Hematopoietic multipotent progenitor cell treated with erythropoietin and hydrocortisone succinate and interleukin-3 and kit ligand, for 15 days (in vitro differentiated cells): ENCODE data around the gene KRT17.
"Not testable (repeated sequence)": the region's sequence is repeated elsewhere in the genome, so short reads cannot be mapped to it uniquely, and the experiment has no call there.

Experiments used
- DNase-seq: peaks from one replicate; pipeline ENCODE4 v3.0.0-alpha.2; 2015; ENCODE audit warnings: low spot score

KRT17 gene

DNA sequence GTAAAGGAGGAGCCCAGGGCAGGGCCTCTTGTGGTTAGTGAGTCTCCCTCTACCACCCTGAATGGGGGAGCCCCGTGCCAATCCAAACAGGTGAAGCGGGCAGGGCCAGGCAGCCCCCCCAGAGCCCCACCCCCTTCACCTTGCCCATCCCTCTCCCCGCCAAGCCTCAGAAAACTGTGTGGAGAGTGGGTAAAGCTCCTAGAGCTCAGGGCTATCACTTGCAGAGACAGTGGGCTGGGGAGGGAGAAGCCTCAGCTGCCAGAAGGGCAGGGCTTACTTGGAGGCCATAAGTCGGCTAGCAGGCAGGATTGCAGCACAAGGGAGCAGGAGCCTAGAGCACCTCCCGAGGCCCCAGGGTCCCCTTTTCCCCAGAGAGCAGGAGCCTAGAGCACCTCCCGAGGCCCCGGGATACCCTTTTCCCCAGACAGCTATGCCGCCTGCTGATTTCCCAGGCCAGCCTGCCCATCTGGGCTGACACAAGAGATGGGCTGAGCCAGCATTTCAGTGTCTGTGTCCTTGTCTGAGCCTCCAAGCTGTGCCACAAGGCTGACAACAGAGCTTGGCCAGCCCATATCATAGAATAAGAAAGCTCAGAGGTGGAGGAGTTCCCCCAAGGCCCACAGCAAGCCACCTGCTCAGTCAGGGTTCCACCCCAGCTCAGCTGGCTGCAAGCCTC lies 30.9 kb downstream of the KRT17 start:
- no peak for DNase-seq

- no peak for DNase-seq
These were observed 31.6 kb downstream of the KRT17 start for GRCh38 chr17:41592601-41593305.

GRCh38 chr17:41589301-41589700 lies 35.1 kb downstream of the KRT17 start:
- no peak for DNase-seq

- no peak for DNase-seq
These were observed 36.1 kb downstream of the KRT17 start for GRCh38 chr17:41588126-41588810.

- DNase-seq, result no peak
These were observed 37.4 kb downstream of the KRT17 start, which contains the start of gene KRT14 for GRCh38 chr17:41586863-41587495. KRT14 (minus strand) TSS chr17:41586895; CDS start chr17:41586834, 61 bp downstream.

DNA sequence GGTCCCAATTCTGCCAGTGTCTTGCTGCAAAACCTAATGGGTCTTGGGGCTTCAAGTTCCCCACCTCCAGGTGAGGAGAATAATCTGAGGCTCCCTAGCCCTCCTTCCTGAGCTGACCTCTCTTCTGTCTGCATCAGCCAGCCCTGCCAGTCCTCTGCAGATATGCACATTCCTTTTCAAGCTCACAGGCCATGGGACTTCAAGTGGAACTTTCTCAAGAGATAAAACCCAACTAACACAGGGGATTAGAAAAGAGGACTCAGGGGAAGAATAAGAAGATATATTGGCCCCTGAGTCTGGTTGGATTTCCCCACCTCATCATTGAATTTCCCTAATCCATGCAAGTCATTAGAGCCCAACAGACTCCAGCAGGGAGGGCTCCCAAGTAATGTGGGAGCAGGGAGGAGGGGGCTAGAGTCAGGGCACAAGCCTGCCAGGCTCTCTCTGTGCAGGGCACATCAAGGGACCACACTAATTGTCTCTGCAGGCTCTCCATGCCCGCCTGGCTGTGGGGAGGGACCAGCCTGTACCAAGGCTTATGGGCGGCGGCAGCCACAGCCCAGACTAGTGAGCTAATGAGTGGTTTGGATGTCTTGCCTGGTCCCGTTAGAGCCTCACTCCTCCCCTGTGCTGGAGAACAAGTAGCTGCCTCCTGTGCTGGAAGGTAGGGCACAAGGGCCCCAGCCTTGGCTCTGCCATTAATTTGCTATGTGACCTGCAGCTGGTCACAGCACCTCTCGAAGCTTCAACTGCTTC lies 38.9 kb downstream of the KRT17 start:
- no peak for DNase-seq

DNA sequence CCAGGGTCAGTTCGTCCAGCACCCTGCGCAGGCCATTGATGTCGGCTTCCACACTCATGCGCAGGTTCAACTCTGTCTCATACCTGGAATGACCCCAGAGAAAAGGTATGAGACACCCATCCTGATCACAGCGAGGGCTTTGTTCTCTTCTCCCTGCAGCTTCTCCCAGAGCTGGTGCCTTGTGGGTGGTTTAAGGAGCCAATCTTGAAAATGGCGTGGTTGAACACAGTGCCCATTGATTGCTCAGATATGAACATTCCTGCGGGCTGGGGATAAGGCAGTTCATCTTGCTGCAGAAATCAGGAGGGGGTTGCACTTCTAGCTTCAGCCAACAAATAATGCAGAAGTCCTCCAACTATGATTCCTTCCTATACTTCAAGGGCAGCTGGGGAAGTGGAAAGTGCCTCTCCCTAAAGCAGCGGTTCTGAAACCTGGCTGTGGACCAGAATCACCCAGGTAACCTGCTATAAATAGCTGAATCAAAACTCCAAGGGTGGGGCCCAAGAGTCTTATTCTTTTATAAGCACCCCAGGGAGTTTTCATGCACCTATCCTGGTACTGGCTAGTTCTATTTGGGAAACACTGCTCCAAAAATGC lies 39.9 kb downstream of the KRT17 start:
- DNase-seq, result not testable (repeated sequence)

DNA sequence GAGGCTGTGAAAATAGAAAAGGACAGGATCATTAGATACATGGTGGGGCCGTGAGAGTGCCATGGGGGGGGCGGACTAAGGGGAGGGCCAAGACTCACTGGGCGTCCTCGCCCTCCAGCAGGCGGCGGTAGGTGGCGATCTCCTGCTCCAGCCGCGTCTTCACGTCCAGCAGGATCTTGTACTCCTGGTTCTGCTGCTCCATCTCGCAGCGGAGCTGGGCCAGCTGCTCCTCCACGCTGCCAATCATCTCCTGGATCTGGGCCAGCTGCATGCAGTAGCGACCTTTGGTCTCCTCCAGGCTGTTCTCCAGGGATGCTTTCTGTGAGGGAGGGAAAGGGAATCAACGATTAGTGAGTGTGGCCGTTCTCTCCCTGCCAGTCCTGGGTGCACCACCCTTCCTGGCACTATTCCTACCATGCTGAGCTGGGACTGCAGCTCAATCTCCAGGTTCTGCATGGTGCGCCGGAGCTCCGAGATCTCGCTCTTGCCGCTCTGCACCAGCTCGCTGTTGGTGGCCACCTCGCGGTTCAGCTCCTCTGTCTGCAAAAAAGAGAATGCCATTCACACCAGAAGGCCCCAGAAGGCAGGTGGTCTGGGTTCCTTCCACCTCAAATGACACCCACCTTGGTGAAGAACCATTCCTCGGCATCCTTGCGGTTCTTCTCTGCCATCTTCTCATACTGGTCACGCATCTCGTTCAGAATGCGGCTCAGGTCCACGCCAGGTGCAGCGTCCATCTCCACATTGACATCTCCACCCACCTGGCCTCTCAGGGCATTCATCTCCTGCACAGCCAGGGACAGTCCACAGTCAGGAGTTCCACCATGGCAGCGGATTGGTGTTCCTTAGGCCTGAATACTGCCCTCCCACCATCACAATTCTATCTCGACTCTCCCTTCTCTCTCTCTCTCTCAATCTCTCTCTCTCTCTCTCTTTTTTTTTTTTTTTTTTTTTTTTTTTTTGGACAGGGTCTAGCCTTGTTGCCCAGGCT lies 40.9 kb downstream of the KRT17 start:
- no peak for DNase-seq

DNA sequence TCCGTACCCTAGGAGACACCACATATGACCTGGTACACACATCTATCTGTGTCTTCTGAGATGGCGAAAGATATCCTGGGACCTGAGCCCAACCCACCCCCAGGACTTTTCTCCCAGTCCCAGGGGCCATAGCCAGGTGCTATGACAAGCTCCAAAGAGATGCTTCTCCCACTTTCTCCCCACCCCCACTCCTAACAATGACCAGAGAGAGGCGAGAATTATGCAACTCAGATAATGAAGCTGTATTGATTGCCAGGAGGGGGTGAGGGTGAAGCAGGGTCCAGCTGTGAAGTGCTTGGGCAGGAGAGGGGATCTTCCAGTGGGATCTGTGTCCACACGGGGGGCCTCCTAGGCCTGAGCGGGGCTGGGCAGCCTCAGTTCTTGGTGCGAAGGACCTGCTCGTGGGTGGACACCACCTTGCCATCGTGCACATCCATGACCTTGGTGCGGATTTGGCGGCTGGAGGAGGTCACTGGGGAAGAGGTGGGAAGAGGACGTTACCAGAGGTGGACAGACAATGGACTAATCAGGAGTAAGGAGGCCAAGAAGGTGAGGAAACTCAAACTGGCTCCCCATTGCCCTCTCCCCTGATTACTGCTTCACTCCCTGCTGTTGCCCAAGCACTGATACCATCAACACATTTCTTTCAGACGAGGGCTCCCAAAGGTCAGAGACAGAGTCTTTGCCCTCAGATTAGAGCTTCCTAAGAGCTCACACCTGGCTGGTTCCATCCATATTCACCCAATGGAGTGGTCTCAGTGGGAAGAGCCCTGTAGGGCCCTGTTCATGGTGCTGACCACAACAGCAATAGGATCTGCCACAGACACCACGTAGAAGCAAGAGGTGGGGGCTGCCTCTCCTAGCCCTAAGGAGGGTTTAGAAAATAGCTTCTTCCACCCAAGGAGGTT lies 42.1 kb downstream of the KRT17 start:
- not testable (repeated sequence) for DNase-seq

DNA sequence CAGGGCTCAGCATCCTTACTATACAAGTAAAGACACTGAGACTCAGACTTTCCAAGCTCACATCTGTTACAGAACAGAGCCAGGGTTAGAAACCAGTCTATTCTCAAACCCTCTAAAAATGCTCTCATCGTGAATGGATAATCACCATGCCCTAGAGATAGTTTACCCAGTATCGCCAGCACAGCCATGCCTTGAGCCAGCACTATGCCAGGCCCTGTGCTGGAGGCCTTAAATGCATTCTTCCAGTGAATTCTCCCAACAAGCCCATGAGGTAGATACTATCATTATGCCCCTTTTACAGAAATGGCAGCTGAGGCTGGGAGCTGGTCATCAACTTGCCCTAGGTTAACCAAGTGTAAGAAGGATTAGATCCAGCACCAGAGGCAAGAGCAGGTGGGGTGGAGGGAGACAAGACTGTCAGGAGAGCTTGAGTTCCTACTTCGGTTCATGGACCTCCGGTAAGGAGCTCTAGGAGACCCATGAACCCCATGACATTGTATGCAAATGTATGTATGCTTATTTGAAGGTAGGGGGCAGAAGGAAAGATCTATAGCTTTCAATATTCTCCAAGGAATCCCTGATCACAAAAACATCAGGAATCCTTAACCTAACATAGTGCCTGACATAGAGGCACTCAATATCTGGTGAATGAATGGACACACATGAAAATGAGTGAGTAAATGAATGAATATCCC lies 42.9 kb downstream of the KRT17 start:
- no peak for DNase-seq

DNA sequence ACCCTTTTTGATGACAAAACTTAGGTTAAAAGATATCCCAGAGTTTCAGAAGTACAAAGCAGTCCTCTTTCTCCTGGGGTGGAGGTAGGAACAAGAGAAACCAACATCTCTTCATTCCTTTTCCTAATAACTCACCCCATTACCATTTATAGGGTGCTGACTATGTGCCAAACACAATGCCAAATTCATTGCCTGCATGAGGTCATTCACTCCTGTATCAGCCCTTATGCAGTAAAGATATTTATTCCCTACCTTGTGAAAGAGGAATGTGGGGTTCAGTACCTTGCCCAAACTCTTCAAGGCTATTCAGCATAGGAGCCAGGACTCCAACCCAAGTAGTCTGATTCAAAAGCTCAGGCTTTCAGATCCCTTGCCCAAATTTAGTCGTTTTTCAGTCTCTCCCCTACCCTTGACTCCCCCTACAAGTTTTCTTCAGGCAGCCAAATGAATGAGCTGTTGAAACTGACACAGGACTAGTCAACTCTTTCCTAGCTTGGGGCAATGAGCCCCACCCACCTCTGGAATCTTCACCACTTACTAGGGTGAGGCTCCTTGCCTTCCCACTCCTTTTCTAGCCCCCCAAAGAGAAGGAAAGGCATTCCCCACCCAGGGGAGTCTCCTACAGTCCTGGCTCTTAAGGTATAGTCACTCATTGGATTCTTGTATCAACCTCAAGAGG lies 43.5 kb downstream of the KRT17 start:
- DNase-seq, result no peak

GRCh38 chr17:41580244-41580575 lies 44.2 kb downstream of the KRT17 start:
- no peak for DNase-seq

GRCh38 chr17:41579484-41580243 lies 44.7 kb downstream of the KRT17 start:
- DNase-seq, result peak; percentile 69

DNA sequence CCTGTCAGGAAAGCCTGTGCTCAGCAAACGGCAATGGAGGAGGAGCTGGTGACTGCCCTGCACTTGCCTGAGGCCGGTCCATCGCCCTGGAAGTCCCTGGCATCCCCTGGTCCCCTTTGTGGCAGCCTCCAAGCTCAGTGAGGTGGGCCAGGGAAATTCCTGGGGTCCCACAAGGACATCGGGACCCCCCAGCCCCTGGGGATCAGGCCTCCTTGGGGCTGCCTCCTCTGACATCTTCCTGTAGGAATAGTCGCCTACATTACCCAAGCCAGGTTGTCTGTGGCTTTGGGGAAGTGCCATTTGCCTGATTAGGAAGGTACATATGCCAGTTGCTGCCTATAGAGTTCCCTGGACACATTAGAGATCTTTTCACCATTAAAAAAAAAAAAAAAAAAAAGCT lies 45.4 kb downstream of the KRT17 start:
- DNase-seq, result no peak

DNA sequence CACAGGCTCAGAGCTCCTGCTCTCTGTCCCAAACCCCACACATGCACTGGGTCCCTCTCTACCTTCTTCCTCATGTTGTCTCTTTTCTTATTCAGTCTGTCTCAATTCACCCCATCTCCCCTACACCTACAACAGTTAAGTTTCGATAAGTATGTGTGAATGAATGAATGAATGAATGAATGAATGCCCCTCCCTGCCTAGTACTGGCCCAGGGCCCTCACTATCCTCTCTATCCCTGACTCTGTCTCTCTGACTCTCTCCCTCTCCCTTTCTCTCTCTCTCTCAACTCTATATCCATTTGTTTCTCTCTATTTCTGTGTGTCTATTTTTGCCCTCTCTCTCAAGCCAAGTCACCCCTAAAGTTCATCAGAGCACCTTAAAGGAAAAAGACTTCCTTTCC lies 45.8 kb downstream of the KRT17 start:
- DNase-seq, result no peak

DNA sequence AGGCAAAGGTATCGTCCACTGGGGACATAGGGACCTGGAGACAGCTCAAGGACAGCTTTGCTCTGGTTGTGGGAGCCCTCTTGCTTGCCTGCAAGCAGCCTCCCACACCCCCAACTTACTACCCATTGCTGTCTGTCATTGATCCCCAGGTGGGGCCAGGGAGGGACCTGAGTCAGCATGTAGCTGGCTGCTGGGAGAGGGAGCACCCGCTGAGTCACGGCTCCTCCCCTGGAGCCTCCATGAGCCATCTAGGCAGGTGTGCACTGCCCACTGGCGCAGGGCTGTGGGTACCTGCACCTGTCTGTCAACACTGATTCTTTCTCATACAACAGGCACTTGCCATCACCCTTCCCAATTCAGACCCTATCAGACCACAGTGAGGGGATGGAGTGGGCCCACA lies 47.6 kb downstream of the KRT17 start:
- DNase-seq, result not testable (repeated sequence)

DNA sequence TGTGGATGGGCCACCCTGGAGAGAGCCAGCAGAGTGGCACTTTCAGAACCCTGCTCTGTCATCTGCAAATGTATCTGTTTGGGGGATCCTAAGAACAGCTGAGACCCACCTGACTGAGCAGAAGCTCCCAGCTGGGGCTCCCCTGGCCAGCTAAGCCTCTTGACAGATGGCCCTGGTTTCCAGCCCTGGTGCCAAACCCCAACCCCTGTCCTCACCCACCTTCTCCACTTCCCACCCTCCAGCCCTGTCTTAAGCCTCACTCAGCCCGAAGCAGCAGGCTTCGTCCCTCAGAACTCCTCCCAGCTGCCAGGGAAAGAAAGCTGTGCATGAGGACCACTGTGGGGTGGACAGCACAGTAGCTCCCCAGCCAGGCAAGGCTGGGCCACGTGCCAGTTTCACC lies 49.0 kb downstream of the KRT17 start:
- no peak for DNase-seq
